Activated naive CD4-positive, alpha-beta T cell (primary cell): Measurements from ENCODE around the gene AP4M1.
"Not testable (repeated sequence)": the region's sequence is repeated elsewhere in the genome, so short reads cannot be mapped to it uniquely, and the experiment has no call there.

Experiments
- DNase-seq, 4 experiments: peaks; one replicate each; lab custom pipeline; 2025; lab: John Stamatoyannopoulos, UW

The AP4M1 gene

DNA sequence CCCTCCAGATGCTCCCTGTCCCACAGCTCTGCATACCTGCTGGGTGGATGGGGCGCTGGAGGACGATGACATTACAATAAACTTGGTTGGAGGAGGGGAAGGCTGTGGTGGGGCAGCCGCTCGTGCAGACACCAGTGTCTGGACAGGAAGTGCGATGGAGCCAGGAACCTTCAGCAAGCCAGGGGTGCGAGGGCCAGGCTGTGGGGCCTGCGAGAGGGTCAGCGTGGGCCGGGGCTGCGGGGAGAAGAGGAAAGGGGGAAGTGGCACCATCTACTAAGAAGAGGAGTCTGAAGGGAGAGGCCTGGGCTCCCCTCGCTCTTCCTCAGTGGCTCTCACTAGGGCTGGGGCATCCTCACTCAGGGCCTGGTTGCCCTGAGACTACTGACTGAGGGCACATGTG lies 6.4 kb downstream of the AP4M1 start:
- DNase-seq, result no peak

DNA sequence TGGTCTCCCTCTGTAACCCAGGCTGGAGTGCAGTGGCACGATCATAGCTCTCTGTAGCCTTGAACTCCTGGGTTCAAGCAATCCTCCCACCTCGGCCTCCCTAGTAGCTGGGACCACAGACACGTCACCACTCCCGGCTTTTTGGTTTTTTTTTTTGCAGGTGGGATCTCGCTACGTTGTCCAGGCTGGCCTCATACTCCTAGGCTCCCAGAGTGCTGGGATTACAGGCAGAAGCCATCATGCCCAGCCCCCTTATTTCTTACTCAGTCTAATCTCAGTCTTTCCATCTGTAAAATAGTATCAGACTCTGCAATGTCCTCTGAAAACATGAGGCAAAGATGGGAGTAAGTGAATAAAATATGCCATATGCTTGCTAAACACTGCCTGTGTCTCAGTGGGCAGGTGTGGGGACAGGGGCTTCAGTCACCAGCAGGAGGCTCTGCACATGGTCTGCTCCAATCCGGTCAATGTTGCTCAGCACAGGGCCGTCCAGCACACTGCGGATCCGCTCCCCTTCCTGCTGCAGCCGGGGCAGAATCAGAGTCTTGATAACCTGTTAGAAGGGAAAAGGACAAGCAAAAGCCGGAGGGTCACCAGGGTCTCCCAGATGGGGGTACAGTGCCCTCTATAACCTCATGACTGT lies 8.2 kb downstream of the AP4M1 start:
- DNase-seq, result no peak

DNA sequence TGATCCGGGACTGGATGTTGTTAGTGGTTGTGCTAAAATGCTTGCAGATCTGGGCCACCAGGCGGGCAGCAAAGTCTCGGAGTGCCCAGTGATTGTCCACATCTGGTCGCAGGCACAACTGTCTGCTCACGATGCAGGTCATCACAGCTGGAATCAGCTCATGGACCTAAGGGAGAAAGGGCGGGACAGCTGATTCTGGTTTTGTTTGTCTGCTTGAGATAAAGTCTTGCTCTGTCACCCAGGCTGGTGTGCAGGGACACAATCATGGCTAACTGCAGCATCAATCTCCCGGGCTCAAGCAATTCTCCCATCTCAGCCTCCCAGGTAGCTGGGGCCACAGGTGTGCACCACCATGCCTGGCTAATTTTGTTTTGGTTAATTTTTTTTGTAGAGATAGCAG lies 9.7 kb downstream of the AP4M1 start:
- no peak for DNase-seq

DNA sequence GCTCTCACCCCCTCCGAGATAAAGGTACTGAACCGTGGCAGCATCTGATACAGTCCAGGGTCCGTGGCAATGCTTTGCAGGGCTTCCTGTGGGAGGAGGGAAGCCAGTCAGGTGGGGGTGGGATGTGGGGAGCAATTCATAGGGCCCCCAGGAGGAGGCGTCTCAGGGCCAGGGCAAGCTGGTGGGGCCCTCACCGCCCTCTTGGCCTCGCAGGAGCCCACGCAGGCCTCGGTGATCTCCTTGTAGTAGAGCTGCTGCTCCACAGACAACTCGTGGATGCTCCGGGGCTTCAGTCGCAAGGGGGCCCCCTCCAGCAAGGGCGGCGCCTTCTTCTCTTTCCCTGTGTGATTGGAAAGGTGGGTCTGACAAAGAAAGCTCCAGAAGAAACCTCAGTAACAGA lies 10.5 kb downstream of the AP4M1 start:
- no peak for DNase-seq

DNA sequence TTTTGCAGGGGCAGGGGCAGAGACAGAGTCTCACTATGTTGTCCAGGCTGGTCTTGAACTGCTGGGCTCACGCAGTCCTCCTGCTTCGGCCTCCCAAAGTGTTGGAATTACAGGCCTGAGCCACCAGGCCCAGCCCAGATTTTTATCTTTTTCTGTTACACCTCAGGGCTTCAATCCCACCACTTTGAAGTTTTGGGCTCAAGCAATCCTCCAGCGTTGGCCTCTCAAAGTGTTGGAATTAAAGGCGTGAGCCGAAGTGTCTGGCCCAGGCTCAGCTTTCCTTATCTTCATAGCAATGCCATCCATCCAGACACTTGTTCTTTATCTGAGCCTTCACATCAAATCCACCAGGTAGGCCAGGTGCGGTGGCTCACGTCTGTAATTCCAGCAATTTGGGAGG lies 13.6 kb downstream of the AP4M1 start:
- DNase-seq, result no peak

DNA sequence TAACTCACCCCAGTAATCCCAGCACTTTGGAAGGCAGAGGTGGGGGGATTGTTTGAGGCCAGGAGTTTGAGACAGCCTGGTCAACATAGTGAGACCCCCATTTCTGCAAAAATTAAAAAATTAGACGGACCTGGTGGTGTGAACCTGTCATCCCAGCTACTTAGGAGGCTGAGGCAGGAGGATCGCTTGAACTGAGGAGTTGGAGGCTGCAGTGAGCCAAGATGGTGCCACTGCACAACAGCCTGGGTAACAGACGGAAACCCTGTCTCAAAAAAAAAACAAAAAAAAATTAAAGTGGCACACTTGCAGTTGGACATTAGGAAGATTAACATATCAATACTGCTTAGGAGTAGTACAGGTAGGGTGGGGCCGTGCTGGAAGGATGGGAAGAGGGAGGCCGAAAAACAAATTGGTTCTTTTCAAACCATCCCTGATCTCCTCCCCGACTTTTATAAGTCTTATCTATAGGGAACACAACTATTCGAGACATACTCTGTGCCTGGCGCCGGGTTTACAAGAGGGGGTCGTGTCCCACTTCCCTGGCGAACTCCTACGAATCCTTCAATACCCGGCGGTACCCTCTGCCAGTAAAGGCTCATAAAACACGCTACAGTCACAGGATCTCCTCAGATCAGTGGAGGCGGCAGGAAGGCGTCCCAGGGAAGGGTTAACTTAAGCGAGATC lies 17.1 kb downstream of the AP4M1 start:
- DNase-seq, result no peak

DNA sequence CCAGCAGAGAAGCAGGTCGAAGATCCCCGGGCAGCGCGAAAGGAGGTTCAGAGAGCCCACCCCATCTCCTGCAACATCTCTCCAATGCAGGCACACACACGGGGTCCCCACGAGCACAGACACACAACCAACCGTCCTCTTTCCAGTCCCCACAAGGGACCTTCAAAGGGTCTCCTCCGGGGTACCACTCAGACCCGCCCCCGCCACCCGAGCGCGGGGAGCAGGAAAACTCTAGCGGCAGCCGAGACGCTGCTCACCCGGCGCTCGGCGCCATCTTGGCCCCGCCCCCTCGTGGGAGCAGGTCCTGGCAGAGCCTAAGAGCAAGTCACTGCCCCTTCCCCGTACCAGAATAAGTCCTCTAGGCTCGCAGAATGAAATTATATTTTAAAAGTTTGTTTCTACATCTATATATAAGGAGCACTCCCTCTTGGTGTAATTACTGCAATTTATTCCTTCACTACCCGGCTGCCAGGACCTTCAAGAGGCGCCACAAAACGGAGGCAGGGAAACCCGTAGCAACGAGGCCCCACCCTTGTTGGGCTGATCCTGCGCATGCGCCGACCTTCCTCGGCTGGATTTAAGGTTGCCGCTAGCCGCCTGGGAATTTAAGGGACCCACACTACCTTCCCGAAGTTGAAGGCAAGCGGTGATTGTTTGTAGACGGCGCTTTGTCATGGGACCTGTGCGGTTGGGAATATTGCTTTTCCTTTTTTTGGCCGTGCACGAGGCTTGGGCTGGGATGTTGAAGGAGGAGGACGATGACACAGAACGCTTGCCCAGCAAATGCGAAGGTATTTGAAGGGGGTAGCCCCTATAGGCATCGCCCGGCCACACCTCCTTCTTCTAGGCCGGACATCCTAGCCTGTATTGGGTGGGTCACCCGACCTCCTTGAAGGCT lies 17.9 kb downstream of the AP4M1 start, which contains the start of the genes CNPY4 and TAF6:
CNPY4 (plus strand) TSS at position 563 of the 898 bp plus-strand sequence; CDS start at position 674, 111 bp downstream.
TAF6 (minus strand) TSS at position 287 of the 898 bp plus-strand sequence. CDS start 5,149 bp downstream, outside the sequence.
- DNase-seq, result peak; percentile 89 to 93 (median 90)

DNA sequence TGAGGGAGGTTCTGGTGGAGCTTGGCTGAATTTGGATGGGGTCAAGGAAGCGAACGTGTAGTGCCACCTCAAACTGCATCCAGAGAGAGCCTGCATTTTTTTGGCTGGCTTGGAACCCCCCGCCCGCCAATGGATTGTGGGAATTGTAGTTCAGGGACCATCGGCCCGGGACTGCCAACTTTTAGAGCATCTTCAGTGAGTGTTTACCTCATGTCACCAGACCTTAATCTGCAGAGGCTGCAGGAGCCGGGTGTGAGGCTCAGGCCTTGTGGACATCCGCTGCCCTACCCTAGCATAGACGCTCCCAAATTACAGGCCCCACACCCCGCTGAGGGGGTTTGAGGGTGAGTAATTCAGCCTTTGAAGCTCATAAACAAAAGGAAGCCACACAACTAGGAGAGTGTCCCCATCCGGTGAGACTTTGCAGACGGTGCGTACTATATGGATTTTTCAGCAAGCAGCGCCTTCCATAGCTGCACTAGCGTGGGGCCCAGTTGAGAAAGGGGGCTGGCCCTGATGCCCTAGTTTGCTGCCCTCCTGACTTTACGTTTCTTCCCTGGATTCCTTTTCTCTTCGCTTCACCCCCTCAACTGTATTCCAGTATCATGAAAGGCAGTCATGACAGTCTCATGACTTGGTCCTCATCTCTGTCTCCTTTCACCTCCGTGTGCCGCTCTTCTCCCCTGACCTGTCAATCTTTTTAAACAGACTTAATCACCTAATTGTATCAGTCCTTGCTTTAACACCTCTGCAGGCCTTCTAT lies 18.7 kb downstream of the AP4M1 start:
- peak; percentile 45 to 56 (median 50) for DNase-seq

DNA sequence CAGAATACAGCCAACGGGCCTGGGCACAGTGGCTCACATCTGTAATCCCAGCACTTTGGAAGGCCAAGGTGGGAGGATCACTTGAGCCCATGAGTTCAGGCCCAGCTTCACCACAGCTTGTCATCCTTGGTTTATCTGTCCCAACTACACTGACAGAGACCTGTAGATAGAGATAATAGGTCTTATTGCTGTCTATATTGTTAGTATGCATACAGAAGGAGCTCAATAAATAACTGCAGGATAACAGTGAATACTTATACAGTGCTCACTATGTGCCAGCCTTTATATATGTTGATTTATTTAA lies 19.2 kb downstream of the AP4M1 start:
- DNase-seq, result peak in 1 of 4 experiments; percentile 8

DNA sequence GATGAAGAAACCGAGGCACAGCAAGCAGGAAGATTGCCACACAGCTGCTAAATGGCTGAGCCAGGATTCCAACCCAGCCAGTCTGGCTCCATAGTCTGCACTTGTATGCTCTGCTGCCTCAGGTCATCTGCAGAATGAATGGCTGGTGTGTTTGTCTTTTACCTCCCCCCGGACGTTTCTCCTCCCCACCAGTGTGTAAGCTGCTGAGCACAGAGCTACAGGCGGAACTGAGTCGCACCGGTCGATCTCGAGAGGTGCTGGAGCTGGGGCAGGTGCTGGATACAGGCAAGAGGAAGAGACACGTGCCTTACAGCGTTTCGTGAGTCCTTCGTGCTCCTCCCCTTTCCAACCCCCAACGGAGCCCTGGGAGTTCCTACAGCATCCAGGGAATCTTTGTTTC lies 20.6 kb downstream of the AP4M1 start:
- DNase-seq, result no peak

DNA sequence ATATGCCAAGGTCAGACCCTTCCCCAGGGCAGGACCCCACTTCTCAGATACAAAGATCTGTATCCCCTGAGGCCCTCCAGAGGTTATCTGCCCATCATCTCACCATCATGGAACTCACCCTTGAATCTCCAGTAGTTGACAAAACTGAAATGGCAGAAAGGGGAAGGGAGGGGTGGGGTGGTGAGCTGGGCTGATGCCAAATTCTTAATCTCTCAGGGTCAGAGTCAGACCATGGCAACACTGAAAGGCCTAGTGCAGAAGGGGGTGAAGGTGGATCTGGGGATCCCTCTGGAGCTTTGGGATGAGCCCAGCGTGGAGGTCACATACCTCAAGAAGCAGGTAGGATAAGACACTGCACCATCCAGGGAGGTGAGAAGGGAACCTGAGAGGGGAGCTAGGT lies 21.1 kb downstream of the AP4M1 start:
- DNase-seq, result no peak

DNA sequence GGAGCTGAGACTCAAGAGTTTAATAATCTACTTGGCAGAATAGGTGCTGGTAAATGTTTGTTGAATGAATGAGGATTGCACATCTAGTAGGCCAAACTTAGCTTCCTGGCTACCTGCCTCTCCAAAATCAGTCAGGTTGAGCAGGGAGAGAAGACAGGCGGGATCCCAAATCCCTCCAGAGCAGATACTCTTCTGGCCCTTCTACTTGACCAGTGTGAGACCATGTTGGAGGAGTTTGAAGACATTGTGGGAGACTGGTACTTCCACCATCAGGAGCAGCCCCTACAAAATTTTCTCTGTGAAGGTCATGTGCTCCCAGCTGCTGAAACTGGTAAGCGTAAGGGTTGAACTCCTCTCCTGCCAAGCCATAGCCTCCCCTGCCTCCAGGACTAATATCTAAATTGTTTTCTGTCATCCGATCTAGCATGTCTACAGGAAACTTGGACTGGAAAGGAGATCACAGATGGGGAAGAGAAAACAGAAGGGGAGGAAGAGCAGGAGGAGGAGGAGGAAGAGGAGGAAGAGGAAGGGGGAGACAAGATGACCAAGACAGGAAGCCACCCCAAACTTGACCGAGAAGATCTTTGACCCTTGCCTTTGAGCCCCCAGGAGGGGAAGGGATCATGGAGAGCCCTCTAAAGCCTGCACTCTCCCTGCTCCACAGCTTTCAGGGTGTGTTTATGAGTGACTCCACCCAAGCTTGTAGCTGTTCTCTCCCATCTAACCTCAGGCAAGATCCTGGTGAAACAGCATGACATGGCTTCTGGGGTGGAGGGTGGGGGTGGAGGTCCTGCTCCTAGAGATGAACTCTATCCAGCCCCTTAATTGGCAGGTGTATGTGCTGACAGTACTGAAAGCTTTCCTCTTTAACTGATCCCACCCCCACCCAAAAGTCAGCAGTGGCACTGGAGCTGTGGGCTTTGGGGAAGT lies 23.1 kb downstream of the AP4M1 start:
- DNase-seq, result no peak

DNA sequence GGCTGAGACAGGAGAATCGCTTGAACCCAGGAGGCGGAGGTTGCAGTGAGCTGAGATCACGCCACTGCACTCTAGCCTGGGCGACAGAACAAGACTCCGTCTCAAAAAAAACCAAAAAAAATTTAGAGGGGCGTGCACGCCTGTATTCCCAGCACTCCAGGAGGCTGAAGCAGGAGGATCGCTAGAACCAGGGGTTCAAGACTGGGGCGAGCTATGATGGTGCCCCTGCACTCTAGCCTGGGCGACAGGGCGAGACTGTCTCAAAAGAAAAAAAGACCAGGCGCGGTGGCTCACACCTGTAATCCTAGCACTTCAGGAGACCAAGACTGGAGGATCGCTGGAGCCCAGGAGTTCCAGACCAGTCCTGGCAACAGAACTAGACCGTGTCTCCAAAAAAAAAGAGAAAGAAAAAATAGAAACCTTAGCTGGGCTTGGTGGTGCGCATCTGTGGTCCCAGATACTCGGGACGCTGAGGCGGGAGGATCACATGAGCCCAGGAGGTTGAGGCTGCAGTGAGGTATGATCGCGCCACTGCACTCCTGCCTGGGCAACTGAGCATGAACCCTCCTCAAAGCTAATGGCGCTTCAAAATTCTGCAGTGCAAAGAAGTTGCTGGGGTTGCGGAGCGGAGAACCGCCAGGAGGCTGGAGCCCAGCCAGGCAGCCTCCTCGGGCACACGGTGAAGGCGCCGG lies 24.9 kb downstream of the AP4M1 start:
- no peak for DNase-seq

DNA sequence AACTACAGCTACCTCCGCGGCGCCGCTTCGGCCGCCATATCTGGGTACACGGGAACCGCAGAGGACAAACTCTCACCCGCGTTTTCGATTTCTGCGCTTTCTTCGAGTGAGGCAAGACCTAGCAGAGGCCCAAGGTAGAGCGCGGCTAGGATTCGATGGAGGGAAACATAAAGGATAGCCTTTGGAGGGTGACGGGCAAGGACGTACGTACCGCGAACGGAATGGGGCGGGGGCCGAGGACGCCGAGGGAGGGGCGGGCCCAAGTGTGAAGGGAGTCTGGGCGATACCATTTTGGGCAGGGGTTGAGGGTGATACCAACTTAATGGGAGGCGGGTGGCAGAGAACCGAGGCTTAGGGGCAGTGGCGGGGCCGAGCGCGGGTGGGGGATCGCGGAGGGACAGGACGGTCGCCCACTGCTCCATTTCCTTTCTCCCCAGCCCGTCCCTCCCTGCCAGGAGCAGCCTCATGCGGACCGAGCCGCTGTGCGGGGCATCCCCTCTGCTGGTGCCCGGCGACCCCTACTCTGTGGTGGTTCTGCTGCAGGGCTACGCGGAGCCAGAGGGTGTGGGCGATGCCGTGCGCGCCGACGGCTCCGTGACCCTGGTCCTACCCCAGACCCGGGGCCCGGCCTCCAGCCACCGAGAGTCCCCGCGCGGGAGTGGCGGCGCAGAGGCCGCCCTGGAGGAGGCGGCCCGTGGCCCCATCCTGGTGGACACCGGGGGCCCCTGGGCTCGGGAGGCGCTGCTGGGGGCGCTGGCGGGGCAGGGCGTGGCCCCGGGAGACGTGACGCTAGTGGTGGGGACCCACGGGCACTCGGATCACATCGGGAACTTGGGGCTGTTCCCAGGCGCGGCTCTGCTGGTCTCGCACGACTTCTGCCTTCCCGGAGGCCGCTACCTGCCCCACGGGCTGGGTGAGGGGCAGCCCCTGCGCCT lies 25.8 kb downstream of the AP4M1 start, which contains the start of gene MBLAC1:
MBLAC1 (plus strand) TSS at position 37 of the 935 bp plus-strand sequence; CDS start at position 466, 429 bp downstream.
- DNase-seq, result peak; percentile 73 to 88 (median 80)

DNA sequence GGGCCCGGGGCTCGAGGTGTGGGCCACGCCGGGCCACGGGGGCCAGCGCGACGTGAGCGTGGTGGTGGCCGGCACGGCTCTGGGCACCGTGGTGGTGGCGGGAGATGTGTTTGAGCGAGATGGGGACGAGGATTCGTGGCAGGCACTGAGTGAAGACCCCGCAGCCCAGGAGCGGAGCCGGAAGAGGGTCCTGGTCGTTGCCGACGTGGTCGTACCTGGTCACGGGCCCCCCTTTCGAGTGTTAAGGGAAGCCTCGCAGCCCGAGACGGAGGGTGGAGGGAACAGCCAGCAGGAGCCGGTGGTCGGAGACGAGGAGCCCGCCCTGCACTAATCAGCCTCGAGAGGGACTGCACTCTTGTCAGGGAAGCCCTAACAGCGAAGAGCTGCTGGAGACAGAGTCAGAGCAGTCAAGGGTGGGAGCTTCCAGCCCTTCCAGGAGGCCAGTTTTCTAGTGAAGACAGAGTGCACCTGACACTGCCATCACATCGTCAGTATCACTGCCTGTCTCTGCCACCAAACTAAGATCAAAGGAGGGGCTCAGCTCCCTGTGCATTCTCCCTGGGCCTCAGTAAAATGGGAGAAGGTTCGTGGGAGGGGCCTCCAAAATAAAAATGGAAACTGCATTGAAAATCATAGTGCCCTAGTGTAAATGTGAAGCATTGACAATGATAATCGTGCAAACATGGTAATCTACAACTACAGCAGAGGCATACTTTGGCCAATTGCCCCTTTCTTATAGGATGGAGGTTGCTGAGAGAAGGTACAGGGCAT lies 26.6 kb downstream of the AP4M1 start:
- DNase-seq, result peak in 1 of 4 experiments; percentile 18

DNA sequence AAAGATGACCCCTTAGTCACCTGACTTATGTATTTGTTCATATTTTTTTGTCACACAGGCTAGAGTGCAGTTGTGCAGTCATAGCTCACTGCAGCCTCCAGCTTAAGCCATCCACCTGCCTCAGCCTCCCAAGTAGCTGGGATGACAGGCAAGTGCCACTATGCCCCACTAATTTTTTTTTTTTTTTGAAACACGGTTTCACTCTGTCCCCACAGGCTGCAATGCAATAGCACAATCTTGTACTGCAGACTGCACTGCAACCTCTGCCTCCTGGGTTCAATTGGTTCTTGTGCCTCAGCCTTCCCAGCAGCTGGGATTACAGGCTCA lies 27.2 kb downstream of the AP4M1 start:
- DNase-seq, result no peak

DNA sequence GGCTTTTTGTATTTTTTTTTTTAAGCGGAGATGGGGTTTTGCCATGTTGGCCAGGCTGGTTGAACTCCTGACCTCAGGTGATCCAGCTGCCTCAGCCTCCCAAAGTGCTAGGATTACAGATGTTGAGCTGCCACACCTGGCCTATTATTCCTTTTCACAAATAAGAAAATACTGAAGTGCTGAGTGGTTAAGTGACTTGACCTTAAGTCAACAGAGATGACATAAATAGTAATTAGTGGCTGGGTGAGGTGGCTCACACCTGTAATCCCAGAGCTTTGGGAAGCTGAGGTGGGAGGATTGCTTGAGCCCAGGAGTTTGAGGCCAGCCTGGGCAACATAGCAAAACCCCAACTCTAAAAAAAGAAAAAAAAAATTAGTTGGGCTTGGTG lies 28.8 kb downstream of the AP4M1 start:
- DNase-seq, result not testable (repeated sequence)
